C1 segment of cervical spinal cord (tissue), 14 donors: ENCODE results near the gene OR1A1.
A peak's percentile ranks its signal among the peaks of the same experiment; 100 is the strongest.
"Not testable (repeated sequence)": the region's sequence is repeated elsewhere in the genome, so short reads cannot be mapped to it uniquely, and the experiment has no call there.

ENCODE experiments used
- DNase-seq, 14 donors: peaks; one replicate each; lab custom pipeline; 2025; lab: John Stamatoyannopoulos, UW

Gene OR1A1, protein sequence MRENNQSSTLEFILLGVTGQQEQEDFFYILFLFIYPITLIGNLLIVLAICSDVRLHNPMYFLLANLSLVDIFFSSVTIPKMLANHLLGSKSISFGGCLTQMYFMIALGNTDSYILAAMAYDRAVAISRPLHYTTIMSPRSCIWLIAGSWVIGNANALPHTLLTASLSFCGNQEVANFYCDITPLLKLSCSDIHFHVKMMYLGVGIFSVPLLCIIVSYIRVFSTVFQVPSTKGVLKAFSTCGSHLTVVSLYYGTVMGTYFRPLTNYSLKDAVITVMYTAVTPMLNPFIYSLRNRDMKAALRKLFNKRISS

DNA sequence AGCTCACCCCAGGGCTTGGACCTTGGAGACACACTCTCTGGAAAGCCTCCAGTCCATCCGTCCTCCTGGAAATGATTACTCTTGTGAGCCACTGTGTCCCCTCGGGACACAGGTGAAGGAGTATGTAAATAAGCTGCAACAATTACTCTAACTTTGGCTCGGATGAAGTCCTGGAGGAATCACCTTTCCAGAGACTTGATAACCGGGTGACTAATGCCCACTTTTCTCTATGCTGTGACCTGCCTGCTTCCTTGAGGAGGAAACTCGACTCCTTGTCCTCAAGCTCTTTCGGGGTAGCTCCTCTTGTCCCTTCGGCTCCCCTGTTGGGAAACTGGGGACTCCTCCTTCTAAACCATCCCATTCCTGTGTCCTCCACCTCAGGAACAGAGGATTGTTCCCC lies at the start of gene OR1A1:
TSS of gene OR1A1 (plus strand) at position 301 of the 400 bp plus-strand sequence. CDS start 7,954 bp downstream, outside the sequence.
- no peak for DNase-seq

DNA sequence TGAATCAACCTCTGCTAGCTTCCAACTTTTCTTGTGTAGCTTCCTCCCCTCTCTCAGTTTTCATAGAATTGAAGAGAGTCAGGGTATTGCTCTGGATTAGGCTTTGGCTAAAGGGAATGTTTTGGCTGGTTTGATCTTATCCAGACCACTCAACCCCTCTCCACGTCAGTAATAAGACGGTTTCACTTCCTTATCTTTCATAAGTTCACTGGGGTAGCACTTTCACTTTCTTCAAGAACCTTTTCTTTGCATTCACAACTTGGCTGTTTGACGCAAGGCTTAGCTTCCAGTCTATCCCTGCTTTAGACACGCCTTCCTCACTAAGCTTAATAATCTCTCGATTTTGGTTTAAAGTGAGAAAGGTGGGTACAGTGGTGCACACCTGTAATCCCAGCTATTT lies 39.9 kb upstream of the OR1A1 start:
- DNase-seq = no peak

DNA sequence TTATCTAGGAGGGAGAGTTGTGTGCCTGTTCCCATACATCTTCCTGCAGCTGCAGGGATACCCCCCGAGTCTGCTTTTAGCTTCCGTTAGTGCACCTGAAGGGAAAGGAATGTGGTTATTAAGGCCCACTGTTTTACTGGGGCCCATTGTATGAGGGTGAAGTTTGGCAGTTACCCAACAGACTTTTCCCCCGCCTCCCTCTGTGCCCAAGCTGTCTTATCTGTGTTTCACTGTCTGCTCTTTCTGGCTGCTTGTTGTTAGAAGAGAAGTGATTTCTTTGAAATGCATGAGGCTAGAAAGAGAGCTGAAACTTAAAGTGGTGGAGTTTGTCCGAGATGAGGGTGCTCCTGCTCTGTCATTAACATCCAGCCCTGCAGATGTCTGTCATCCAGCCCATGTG lies 17.5 kb upstream of the OR1A1 start:
- DNase-seq = no peak

DNA sequence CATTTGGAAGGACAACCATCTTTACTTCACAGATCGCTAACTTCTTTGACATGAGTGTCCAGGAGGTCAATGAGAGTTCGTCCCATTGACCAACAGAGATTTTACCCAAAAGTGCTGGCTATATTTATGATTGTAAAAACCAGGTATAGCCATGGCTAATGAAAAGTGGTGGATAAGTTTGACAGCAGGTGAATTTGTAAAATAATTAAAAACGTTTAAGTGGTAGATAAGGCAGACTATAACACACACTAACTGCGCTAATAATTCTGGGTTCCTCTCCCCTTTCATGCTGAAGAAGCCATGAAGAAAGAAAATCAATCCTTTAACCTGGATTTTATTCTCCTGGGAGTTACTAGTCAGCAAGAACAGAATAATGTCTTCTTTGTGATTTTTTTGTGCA lies 10.2 kb upstream of the OR1A1 start, which contains the start of gene OR1A2:
TSS of gene OR1A2 (plus strand) at position 301 of the 400 bp plus-strand sequence. CDS start at position 301, 0 bp downstream.
- no peak for DNase-seq

DNA sequence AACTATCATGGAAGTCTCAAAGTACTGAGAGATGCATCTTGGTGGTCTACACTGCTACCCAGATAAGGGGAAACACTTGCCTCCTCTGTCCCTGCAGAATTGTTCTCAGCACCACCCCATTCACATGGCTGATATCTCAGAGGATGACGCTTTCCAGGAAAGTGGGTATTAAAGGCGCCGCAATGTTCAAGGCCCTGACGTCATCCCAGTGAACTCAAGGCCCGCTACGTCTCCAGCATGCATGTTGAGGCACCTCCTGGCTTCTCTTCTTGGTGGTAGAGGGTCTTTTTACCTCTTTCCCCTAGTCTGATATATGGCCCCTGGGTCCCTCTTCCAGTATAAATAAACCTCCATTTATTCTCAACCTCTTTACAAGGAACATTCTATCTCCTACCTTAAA lies 1.0 kb downstream of the OR1A1 start:
- DNase-seq = no peak

DNA sequence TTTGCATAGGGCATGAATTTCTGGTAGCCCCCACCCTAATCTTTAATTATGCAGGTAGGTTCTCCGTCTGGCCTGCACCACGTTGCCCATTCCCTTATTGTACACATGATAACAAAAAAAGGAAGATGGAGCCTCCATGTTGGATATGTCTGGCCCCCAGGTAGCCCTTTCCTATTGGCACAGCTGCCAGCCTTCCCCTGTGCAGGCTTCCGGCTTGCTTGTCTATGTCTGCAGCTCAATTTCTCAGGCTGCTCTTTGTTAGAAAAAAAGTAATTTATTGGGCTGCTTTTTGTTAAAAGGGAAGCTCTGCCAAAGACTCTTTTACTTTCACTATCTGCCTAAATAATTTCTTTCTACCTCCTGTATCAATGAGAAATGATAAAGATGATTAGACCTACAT lies 5.5 kb downstream of the OR1A1 start:
- DNase-seq = no peak

DNA sequence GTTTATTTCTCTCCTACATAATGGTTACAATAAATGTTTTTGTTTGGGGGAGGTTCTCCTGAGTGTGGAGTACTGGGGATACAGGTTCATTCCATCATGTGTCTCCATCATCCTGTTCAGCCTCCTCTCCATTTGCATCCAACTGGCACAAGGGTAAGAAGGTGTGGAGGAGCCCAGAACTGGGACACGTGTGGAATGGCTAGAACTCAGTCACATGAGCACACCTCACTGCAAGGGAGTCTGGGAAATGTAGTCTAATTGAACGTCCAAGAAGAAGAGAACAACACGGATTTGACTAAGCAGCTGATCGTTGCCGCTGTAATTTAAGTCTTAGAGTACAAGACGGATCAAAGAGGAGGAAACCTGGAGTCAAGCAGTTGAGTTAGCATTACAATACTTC lies 6.1 kb downstream of the OR1A1 start:
- DNase-seq = no peak

DNA sequence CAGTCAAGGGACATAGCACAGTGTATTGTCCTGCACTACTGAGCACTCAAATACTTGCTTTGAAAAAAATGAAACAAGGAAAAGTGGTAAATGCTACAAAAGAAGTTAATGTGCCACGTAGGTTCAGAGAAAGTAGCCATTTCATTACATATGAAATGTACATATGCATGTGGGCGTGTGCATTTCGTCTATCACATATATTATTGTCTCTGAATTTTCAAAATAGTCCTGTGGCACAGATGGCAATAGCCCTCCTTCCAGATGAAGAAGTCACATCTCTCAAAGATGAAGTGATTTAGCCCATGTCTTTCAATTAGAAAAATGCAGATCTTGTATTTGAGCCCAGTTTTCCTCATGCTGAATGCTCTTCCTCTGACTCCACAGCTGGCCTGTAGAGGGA lies 12.5 kb downstream of the OR1A1 start:
- not testable (repeated sequence) for DNase-seq

DNA sequence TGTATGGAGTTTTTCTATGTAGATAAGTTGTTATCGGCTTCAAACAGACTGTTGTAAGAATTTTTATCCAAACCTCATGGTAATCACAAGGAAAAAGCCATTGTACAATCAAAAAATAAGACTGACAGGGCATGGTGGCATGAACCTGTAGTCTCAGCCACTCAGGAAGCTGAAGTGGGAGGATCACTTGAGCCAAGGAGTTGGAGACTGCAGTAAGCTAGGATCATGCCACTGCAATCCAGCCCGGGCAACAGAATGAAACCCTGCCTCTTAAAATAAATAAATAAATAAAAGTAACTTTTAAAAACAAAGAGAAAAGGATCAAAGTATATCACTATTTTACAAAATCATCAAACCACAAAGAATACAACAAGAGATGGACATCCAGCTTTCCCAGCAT lies 14.4 kb downstream of the OR1A1 start:
- DNase-seq = no peak

DNA sequence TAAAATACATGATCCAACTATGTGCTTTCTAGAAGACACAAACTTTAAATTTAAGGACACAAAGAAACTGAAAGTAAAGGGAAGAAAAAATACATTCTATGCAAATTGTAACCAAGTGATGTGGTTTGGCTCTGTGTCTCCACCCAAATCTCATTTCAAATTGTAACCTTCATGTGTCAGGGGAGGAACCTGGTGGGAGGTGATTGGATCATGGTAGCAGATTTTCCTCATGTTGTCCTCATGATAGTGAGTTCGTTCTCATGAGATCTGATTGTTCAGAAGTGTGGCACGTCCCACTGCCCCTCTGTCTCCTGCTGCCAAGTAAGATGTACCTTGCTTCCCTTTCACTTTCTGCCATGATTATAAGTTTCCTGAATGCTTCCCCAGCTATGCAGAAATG lies 15.0 kb downstream of the OR1A1 start:
- no peak for DNase-seq

DNA sequence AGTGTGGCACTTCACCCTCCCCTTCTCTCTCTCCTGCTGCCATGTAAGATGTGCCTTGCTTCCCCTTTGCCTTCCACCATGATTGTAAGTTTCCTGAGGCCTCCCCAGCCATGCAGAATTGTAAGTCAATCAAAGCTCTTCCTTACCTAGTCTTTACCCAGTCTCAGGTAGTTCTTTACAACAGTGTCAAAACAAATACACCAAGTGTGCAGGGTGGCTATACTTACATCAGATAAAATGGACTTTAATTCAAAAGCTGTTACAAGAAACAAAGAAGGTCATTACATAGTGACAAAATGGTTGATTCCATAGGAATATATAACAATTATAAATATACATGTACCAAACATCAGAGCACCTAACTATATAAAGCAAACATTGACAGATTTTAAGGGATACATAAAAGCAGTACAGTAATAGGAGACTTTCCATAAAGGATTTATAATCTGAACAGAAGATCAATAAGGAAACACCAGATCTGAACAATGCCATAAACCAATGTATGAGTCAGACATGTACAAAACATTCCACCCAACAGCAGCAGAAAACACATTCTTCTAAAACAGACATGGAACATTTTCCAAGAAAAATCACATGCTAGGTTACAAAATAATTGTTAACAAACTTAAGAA lies 17.4 kb downstream of the OR1A1 start:
- not testable (repeated sequence) for DNase-seq

DNA sequence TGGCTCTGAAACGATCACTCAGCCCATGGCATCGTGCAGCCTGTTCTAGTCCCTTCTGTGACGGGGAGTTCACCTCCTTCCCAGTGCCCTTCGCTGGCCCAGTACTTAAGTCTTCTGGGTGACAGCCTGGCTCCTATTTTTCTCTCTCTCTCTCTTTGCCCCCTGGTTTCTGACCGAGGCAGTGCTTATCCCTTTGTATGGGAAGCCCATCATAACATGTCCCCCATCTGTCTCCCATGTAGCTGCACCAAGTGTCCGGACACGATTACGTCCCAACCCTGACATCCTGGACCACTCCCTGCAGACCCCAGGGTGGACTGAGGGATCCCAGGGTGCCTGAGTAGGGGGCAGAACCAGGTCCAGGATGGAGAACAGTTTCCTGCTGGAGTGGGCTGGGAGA lies 24.8 kb downstream of the OR1A1 start:
- not testable (repeated sequence) for DNase-seq

DNA sequence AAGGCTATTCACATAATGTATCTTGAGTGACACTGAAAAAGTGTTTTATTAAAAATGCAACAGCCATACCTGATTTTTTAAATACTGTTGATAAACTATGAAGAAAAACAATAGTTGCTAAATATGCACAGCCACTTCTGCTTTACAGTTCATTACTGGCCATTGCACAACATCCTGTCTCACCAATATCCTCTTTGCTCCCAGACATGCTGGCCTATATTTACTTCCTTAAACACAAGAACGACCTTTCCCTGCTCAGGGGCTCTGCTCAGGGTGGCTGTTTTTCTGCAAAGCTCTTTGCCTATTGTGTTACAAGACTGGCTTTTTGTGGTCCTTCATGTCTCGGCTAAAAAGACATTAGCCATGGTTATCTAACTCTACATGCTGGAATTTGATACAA lies 31.2 kb downstream of the OR1A1 start:
- peak in 2 of 14 donors; percentile 1 to 4 for DNase-seq

DNA sequence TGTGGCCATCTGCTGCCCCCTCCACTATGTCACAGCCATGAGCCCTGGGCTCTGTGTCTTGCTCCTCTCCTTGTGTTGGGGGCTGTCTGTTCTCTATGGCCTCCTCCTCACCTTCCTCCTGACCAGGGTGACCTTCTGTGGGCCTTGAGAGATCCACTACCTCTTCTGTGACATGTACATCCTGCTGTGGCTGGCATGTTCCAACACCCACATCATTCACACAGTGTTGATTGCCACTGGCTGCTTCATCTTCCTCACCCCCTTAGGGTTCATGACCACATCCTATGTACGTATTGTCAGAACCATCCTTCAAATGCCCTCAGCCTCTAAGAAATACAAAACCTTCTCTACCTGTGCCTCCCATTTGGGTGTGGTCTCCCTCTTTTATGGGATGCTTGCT lies 33.6 kb downstream of the OR1A1 start:
- not testable (repeated sequence) for DNase-seq

DNA sequence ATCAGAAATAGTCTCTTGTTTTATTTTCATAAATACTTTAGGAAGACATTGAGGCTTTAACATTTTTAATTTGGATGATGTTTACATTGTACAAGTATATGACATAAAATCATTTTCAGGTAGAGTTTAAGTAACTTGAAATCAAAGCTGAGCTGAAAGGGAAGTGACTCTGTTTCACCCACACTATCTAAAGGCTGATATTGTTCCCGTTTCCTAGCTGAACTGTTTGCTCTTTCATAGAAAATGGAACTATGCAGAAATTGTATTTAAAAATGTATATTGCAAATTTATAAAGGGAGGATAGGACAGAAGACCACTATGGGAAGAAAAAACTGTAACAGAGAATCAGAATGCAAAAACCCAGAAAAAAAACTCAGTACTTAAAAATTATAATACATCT lies 37.4 kb downstream of the OR1A1 start:
- DNase-seq = not testable (repeated sequence)

DNA sequence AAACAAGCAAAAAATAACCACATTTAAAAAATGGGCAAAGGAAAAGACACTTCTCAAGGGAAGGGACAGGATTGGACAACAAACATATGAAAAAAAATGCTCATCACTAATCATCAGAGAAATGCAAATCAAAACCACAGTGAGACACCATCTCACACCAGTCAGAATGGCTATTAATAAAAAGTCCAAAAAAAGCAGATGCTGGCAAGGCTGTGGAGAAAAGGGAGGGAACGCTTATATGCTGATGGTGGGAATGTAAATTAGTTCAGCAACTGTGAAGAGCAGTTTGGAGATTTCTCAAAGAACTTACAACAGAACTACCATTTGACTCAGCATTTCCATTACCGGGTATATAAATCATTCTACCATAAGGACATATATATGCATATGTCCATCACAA lies 41.5 kb downstream of the OR1A1 start:
- DNase-seq = not testable (repeated sequence)

DNA sequence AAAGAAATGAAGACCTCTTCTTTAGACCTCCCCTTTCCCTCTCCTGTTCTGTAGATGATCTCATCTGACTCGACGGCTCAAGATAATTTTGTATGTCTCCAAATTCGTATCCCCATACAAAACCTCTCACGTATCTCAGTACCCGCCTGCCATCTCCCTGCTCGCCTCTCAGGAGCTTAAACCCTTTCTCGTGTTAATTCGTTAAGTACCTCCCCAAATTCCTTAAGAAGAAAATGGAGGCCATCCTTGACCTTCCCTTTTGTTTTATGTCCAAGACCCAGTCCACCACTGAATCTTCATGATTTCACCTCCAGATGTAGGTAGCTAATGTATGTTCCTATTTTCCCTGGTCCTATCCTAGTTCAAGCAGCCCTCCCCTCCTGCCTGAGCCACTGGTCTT lies 49.1 kb downstream of the OR1A1 start:
- DNase-seq = no peak

DNA sequence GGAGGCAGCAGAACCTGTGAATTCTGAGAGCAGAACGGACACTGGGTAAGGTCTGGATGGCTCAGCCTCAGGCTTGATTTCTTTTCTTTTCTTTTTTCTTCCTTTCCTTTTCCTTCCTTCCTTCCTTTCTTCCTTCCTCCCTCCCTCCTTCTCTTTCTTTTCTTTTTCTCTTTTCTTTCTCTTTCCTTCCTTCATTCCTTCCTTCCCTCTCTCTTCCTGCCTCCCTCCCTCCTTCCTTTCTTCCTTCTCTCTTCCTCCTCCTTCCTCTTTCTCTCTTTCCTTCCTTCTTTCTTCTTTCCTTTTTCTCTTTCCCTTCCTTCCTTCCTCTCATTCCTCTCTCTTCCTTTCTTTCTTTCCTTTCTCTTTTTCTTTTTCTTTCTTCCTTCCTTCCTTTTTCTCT lies 52.7 kb downstream of the OR1A1 start:
- DNase-seq = no peak

DNA sequence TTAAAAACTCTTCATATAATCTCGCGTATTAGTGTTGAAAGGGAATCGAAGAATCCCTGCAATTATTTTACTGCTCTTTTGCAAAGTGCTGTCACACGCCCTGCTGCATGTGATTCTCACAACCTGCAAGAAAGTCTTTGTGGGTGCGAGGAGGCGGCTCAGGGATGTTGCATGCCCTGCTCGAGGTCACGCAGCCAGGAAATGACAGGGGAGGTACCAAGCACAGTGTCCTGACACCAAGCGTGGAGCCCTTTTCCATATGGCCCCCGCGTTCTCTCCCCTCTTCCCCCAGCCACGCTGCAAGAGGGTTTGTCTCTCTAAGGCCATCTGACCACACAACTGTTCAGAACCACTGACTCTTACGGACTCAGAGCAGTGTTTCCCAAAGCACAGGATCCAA lies 53.1 kb downstream of the OR1A1 start:
- DNase-seq = no peak
